ENCODE measurements around the gene BTF3L4.

Gene BTF3L4

DNA sequence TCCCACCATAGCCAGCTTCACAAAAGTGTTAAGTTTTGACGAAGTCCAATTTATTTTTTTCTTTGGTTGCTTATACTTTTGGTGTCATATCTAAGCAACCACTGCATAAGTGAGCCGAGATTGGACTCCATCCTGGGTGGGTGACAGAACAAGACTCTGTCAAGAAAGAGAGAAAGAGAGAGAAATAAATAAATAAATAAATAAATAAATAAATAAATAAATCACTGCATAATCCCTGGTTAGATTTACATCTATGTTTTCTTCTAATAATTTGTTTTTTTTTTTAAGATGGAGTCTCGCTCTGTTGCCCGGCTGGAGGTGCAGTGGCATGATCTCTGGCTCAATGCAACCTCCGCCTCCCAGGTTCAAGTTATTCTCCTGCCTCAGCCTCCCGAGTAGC, 67.5 kb downstream of the BTF3L4 start:
- no peak for DNase-seq (ENCODE audit: low read depth in 1 of 2, low spot score in 1 of 2)
- H3K27me3 ChIP-seq (ENCODE audit: insufficient read depth, poor library complexity, severe bottlenecking) = no peaks in the 10 kb centered on the region
- H3K27ac ChIP-seq (replicated peaks) = no peak overlapping the region
- TF ChIP-seq, protein P1, sequence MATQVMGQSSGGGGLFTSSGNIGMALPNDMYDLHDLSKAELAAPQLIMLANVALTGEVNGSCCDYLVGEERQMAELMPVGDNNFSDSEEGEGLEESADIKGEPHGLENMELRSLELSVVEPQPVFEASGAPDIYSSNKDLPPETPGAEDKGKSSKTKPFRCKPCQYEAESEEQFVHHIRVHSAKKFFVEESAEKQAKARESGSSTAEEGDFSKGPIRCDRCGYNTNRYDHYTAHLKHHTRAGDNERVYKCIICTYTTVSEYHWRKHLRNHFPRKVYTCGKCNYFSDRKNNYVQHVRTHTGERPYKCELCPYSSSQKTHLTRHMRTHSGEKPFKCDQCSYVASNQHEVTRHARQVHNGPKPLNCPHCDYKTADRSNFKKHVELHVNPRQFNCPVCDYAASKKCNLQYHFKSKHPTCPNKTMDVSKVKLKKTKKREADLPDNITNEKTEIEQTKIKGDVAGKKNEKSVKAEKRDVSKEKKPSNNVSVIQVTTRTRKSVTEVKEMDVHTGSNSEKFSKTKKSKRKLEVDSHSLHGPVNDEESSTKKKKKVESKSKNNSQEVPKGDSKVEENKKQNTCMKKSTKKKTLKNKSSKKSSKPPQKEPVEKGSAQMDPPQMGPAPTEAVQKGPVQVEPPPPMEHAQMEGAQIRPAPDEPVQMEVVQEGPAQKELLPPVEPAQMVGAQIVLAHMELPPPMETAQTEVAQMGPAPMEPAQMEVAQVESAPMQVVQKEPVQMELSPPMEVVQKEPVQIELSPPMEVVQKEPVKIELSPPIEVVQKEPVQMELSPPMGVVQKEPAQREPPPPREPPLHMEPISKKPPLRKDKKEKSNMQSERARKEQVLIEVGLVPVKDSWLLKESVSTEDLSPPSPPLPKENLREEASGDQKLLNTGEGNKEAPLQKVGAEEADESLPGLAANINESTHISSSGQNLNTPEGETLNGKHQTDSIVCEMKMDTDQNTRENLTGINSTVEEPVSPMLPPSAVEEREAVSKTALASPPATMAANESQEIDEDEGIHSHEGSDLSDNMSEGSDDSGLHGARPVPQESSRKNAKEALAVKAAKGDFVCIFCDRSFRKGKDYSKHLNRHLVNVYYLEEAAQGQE (IDR thresholded peaks at IDR 0.05; ENCODE audit: insufficient replicate concordance, low read depth) = no peak
- no peak for TF ChIP-seq POLR2AphosphoS5 (IDR thresholded peaks at IDR 0.05; ENCODE audit: low read depth)
- TF ChIP-seq GABPA (IDR thresholded peaks at IDR 0.05; ENCODE audit: low read depth) = no peak
- TF ChIP-seq, protein P2, sequence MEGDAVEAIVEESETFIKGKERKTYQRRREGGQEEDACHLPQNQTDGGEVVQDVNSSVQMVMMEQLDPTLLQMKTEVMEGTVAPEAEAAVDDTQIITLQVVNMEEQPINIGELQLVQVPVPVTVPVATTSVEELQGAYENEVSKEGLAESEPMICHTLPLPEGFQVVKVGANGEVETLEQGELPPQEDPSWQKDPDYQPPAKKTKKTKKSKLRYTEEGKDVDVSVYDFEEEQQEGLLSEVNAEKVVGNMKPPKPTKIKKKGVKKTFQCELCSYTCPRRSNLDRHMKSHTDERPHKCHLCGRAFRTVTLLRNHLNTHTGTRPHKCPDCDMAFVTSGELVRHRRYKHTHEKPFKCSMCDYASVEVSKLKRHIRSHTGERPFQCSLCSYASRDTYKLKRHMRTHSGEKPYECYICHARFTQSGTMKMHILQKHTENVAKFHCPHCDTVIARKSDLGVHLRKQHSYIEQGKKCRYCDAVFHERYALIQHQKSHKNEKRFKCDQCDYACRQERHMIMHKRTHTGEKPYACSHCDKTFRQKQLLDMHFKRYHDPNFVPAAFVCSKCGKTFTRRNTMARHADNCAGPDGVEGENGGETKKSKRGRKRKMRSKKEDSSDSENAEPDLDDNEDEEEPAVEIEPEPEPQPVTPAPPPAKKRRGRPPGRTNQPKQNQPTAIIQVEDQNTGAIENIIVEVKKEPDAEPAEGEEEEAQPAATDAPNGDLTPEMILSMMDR (IDR thresholded peaks at IDR 0.05; ENCODE audit: insufficient read depth, low read length) = no peak
- TF ChIP-seq SPI1 (IDR thresholded peaks at IDR 0.05; ENCODE audit: borderline replicate concordance, low read depth) = no peak
- no peak overlapping the region for H3K4me3 ChIP-seq (replicated peaks; ENCODE audit: insufficient read depth, low read length)

DNA sequence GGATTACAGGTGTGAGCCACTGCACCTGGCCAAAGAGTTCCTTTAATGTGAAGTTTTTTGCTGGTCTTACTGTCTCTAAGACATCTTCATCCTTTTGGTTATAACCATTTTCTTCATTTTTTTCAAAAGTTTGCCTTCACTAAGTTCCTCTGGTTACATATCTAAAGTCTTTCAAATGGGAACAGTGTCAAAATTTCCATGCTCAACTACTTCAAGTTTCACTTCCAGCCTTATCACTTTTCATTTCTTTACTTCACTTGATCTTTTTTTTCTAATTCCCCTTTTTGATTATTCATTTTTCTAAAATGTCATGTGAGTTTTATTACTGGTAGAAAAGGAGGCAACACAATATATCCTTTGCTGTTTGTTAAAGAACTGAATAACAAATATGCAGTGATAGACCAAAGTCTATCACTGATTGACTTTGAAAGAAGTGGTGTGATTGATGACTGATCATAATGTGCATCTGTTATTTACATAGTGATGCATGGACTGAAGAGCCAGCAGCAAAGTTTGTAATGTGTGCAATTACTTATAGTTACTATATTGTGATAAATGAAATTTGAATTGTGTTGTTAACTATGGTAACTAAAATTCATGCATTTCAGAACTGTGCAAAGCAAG, 69.8 kb downstream of the BTF3L4 start:
- no peak overlapping the region for H3K27ac ChIP-seq (replicated peaks)
- H3K4me3 ChIP-seq (replicated peaks; ENCODE audit: insufficient read depth, low read length) = no peak overlapping the region
- no peak for DNase-seq (ENCODE audit: low read depth in 1 of 2, low spot score in 1 of 2)
- H3K27me3 ChIP-seq (ENCODE audit: insufficient read depth, poor library complexity, severe bottlenecking) = no peaks in the 10 kb centered on the region
- TF ChIP-seq, protein P1 (IDR thresholded peaks at IDR 0.05; ENCODE audit: insufficient replicate concordance, low read depth) = no peak
- TF ChIP-seq SPI1 (IDR thresholded peaks at IDR 0.05; ENCODE audit: borderline replicate concordance, low read depth) (no peak), GABPA (IDR thresholded peaks at IDR 0.05; ENCODE audit: low read depth) (no peak)
- TF ChIP-seq, protein P2 (IDR thresholded peaks at IDR 0.05; ENCODE audit: insufficient read depth, low read length) = no peak

DNA sequence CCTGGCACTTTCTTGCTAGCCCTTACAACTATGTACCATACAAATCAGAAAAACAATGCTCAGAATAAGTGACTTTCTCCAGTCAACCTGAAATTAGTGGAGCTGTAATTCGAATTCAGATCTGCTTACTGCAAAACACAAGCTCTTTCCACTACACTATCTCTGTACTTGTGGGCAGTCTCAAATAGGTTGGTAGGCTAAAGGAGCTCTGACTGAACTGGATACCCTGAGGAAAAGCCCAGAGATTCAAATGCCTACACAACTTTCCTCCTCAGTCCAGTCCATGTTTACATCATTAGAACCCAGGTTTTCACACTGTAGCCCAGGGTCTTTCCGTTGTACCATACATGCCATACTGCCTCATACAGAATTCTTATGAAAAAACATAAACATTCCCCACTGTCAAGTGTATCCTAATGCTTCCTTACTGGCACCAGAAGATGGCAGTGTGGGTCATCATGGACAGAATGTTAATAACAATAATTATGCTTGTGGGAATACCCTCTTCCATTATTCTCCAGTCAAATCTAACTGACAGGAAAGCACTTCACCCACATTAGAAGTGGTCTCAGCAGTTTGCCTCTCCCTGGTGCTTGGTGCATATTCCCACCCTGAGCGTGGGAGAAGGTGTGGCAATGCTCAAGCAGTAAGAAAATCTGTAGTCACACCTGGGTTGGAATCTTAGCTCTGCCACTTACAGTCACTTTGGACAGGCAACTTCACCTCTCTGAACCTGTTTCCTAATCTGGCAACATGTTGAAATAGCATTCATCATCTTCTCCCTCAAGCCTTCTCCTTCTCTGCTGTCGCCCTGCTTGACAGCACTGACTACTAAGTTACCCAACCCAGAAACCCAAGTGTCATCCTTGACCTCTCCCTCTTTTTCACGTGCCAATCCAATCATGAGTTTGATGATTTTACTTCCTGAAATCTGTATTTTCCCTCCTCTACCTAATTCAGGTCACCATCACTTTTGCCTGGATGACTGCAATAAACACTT, 71.4 kb downstream of the BTF3L4 start:
- no peaks in the 10 kb centered on the region for H3K27me3 ChIP-seq (ENCODE audit: insufficient read depth, poor library complexity, severe bottlenecking)
- H3K4me3 ChIP-seq (replicated peaks; ENCODE audit: insufficient read depth, low read length) = no peak overlapping the region
- TF ChIP-seq, protein P2 (IDR thresholded peaks at IDR 0.05; ENCODE audit: insufficient read depth, low read length) = peak; percentile 67
- no peak for TF ChIP-seq POLR2AphosphoS5 (IDR thresholded peaks at IDR 0.05; ENCODE audit: low read depth)
- H3K27ac ChIP-seq (replicated peaks) = no peak overlapping the region
- DNase-seq (ENCODE audit: low read depth in 1 of 2, low spot score in 1 of 2) = peak in 1 of 2 experiments; percentile 22

Data from HL-60 (cell line).